Activated T-cell treated with anti-CD3 and anti-CD28 coated beads, Interleukin-2, amount 50 U/mL, for 4 hours (primary cell): Measurements from ENCODE around the gene PPP1R3F. TPM values are rescaled to one million over a fixed set of nuclear protein-coding genes. Genes with fewer than 3 reads are reported as not detected.

Experiments
- ATAC-seq, 2 donors: fragments of 200-7000 bp; cut with Tn5 transposase; one replicate each; pipeline ENCODE4 v1.10.0; 2021
- DNase-seq: peaks from one replicate; pipeline ENCODE4 v3.0.0-alpha.2; 2020
- H3K27me3 Mint-ChIP-seq: one replicate; pipeline ENCODE4 v1.8.0; 2021; ENCODE audit warnings: low read depth, mixed read lengths
- H3K36me3 Mint-ChIP-seq: one replicate; pipeline ENCODE4 v1.8.0; 2022; ENCODE audit warnings: mixed read lengths; ENCODE audit not compliant: insufficient read depth
- H3K4me1 Mint-ChIP-seq: one replicate; pipeline ENCODE4 v1.8.0; 2021; ENCODE audit warnings: low read depth, mixed read lengths
- H3K4me3 Mint-ChIP-seq: one replicate; pipeline ENCODE4 v1.8.0; 2021; ENCODE audit warnings: mild to moderate bottlenecking, moderate library complexity, mixed read lengths
- H3K9me3 Mint-ChIP-seq: one replicate; pipeline ENCODE4 v1.8.0; 2021; ENCODE audit warnings: mixed read lengths
- total RNA-seq, 3 donors: library from RNA; stranded (reverse); gene quantifications; one replicate each; pipeline ENCODE4 v1.2.1, GENCODE V29; 2021

Gene PPP1R3F
- total RNA-seq, 3 donors from 2014 or later, result 2.4 to 3.4 (median 3.1) TPM

GRCh38 chrX:49242545-49243066, 27.0 kb upstream of the PPP1R3F start:
- no peaks in the 10 kb centered on the region for H3K27me3 Mint-ChIP-seq
- H3K4me3 Mint-ChIP-seq, result no peak overlapping the region
- H3K36me3 Mint-ChIP-seq, result peaks cover 5% of the 10 kb centered on the region
- no peak for ATAC-seq
- DNase-seq, result no peak
- H3K9me3 Mint-ChIP-seq, result no peaks in the 10 kb centered on the region
- H3K4me1 Mint-ChIP-seq, result peaks cover 10% of the 10 kb centered on the region

GRCh38 chrX:49243166-49243565, 26.4 kb upstream of the PPP1R3F start:
- H3K9me3 Mint-ChIP-seq, result no peaks in the 10 kb centered on the region
- peaks cover 10% of the 10 kb centered on the region for H3K4me1 Mint-ChIP-seq
- DNase-seq (no peak), ATAC-seq (no peak)
- H3K27me3 Mint-ChIP-seq, result no peaks in the 10 kb centered on the region
- no peak overlapping the region for H3K4me3 Mint-ChIP-seq
- peaks cover 5% of the 10 kb centered on the region for H3K36me3 Mint-ChIP-seq

DNA sequence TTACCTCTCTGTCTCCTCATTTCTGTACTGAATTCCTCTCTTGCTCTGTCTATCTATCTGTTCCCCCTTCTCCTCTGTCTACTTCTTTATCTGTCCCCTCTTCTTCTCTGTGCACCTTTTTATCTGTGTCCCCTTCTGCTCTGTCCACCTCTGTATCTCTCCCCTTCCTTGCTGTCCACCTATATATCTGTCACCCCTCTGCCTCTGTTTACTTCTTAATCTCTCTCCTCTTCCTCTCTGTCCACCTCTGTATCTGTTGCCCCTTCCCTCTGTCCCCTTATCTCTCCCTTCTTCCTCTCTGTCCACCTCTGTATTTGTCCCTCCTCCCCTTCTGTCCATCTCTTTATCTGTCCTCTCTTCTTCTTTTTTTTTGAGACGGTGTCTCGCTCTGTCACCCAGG, 25.4 kb upstream of the PPP1R3F start:
- Mint-ChIP-seq H3K36me3 (peaks cover 5% of the 10 kb centered on the region), H3K9me3 (no peaks in the 10 kb centered on the region), H3K4me3 (no peak overlapping the region), H3K4me1 (peaks cover 6% of the 10 kb centered on the region), H3K27me3 (no peaks in the 10 kb centered on the region)
- DNase-seq (no peak), ATAC-seq (no peak)

DNA sequence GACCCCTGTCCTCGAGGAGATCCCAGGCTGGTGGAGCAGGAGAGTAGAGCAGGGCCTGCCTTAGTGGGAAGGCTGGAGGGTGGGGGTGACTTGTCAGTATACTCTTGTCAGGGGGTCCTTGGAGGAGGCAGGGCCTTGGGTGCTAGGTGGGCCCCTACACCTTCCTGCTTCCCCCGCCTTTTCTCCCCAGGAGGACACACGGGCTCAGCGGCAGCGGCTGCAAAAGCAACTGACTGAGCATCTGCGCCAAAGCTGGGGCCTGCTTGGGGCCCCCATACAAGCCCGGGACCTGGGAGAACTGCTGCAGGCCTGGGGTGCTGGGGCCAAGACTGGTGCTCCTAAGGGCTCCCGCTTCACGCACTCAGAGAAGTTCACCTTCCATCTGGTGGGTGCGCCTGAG, 23.1 kb upstream of the PPP1R3F start:
- DNase-seq, result no peak

GRCh38 chrX:49247346-49247745, 22.2 kb upstream of the PPP1R3F start:
- Mint-ChIP-seq H3K4me3 (no peak overlapping the region), H3K27me3 (no peaks in the 10 kb centered on the region), H3K9me3 (no peaks in the 10 kb centered on the region), H3K4me1 (peaks cover 4% of the 10 kb centered on the region), H3K36me3 (peaks cover 10% of the 10 kb centered on the region)
- ATAC-seq, result no peak
- no peak for DNase-seq

More for the DNA sequence above, 23.1 kb upstream of the PPP1R3F start:
- no peaks in the 10 kb centered on the region for H3K9me3 Mint-ChIP-seq
- H3K27me3 Mint-ChIP-seq, result no peaks in the 10 kb centered on the region
- H3K4me3 Mint-ChIP-seq, result no peak overlapping the region
- no peak for ATAC-seq
- H3K4me1 Mint-ChIP-seq, result peaks cover 4% of the 10 kb centered on the region
- peaks cover 10% of the 10 kb centered on the region for H3K36me3 Mint-ChIP-seq

- Mint-ChIP-seq H3K9me3 (no peaks in the 10 kb centered on the region), H3K27me3 (no peaks in the 10 kb centered on the region), H3K4me1 (peaks cover 4% of the 10 kb centered on the region), H3K36me3 (peaks cover 10% of the 10 kb centered on the region), H3K4me3 (no peak overlapping the region)
- DNase-seq (no peak), ATAC-seq (no peak)
Observed at GRCh38 chrX:49247916-49248811, 21.4 kb upstream of the PPP1R3F start.

DNA sequence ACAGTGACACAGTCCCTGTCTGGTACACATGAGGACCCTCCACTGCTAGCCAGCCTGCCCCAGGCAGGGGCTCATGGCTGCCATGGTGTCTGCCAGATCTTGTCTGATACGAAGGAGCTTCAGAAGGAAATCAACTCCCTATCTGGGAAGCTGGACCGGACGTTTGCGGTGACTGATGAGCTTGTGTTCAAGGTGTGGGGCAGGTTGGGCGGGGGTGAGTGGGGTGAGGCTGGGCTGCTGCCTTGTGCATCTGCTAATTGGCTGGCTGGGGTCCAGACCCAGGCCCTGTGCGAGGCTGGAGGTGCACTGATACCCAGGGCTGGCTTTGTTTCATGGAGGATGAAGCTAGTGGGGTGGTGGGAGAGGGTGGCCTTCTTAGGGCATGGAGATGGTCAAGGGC, 20.5 kb upstream of the PPP1R3F start:
- Mint-ChIP-seq H3K9me3 (no peaks in the 10 kb centered on the region), H3K27me3 (no peaks in the 10 kb centered on the region), H3K4me1 (peaks cover 4% of the 10 kb centered on the region), H3K4me3 (no peak overlapping the region), H3K36me3 (peaks cover 8% of the 10 kb centered on the region)
- ATAC-seq, result no peak
- DNase-seq, result no peak

- H3K36me3 Mint-ChIP-seq, result peaks cover 7% of the 10 kb centered on the region
- no peaks in the 10 kb centered on the region for H3K27me3 Mint-ChIP-seq
- H3K4me1 Mint-ChIP-seq, result peaks cover 4% of the 10 kb centered on the region
Observed at GRCh38 chrX:49249616-49250015, 20.0 kb upstream of the PPP1R3F start.

GRCh38 chrX:49250066-49250465, 19.5 kb upstream of the PPP1R3F start:
- Mint-ChIP-seq H3K4me3 (no peak overlapping the region), H3K9me3 (no peaks in the 10 kb centered on the region), H3K27me3 (no peaks in the 10 kb centered on the region), H3K4me1 (peaks cover 4% of the 10 kb centered on the region), H3K36me3 (peaks cover 7% of the 10 kb centered on the region)
- ATAC-seq, result no peak
- no peak for DNase-seq

More at GRCh38 chrX:49249616-49250015, 20.0 kb upstream of the PPP1R3F start:
- H3K9me3 Mint-ChIP-seq, result no peaks in the 10 kb centered on the region
- no peak overlapping the region for H3K4me3 Mint-ChIP-seq
- ATAC-seq, result no peak
- no peak for DNase-seq

DNA sequence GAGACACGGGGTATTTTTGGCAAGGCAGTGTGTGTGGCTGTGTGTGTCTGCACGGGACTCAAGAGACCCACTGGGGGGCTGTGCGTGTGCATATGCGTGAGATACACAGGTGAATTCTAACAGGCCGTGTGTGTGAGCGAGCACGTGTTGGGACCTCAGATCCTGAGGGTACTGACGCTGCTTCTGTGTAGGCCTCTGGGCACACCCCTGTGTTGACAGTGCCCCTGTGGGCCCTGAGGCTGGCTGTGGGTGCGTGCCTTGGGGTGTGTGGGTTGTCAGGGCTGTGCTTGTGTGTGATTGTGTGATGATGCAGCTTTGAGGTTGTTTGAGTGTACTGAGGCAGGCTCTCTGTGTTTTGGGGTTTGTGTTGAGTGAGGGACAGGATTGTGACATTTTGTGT, 19.0 kb upstream of the PPP1R3F start:
- Mint-ChIP-seq H3K9me3 (no peaks in the 10 kb centered on the region), H3K4me3 (no peak overlapping the region), H3K27me3 (no peaks in the 10 kb centered on the region), H3K36me3 (peaks cover 7% of the 10 kb centered on the region), H3K4me1 (peaks cover 4% of the 10 kb centered on the region)
- ATAC-seq (no peak), DNase-seq (no peak)

- H3K4me3 Mint-ChIP-seq, result no peak overlapping the region
- H3K4me1 Mint-ChIP-seq, result peaks cover 4% of the 10 kb centered on the region
- H3K36me3 Mint-ChIP-seq, result peaks cover 5% of the 10 kb centered on the region
- DNase-seq (no peak), ATAC-seq (no peak)
- H3K9me3 Mint-ChIP-seq, result no peaks in the 10 kb centered on the region
- no peaks in the 10 kb centered on the region for H3K27me3 Mint-ChIP-seq
Observed at GRCh38 chrX:49251325-49251724, 18.3 kb upstream of the PPP1R3F start.

DNA sequence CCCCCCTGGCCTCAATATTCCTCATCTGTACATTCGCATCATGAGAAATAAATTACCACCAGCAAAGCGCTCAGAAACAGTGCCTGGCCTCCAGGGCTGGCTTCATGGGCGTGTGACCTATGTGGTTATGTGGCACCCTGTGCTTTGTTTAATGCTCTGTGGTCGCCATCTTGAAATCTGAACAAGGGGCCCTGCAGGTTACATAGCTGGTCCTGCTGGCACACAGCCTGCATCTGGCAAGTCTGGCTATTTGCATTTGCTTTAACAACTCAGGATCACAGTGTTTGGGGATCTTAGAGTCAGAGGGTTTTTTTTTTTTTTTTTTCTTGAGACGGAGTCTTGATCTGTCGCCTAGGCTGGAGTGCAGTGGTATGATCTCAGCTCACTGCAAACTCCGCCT, 15.0 kb upstream of the PPP1R3F start:
- no peaks in the 10 kb centered on the region for H3K9me3 Mint-ChIP-seq
- peaks cover 5% of the 10 kb centered on the region for H3K36me3 Mint-ChIP-seq
- peaks cover 26% of the 10 kb centered on the region for H3K4me1 Mint-ChIP-seq
- H3K4me3 Mint-ChIP-seq, result no peak overlapping the region
- no peak for DNase-seq
- no peak for ATAC-seq
- H3K27me3 Mint-ChIP-seq, result no peaks in the 10 kb centered on the region

DNA sequence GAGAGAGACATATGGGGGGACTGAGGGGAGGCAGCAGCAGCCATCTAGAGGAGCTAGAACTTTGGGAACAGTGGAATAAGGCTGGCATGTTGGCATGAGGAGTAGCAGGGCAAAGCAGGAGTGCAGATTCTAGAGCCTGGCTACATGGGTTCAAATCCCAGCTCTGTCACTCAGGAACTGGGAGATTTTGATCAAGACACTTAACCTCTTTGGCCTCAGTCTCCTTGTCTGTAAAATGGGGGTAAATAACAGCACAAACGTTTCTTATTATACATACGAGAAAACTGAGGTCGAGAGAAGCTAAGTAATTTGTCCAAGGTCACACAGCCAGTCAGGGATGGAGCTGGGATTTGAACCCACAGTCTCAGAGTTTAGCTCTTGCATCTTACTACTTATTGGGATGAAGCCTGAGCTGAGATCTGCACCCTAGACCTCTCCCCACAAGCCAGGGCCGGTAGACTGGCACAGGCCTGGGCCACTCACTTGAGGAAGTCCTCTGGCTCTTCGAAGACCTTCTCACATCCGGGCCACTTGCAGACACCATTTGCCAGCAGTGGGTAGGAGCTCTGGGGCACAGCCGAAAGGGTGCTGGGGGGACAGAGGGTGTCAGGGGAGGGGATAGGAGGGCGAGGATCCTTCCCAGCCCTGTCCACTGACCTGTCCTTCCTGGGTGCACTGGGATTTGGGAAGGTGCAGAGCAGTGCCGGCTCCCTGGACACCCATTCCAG, 13.2 kb upstream of the PPP1R3F start:
- no peak overlapping the region for H3K4me3 Mint-ChIP-seq
- ATAC-seq, result no peak
- H3K9me3 Mint-ChIP-seq, result no peaks in the 10 kb centered on the region
- peaks cover 27% of the 10 kb centered on the region for H3K4me1 Mint-ChIP-seq
- no peaks in the 10 kb centered on the region for H3K27me3 Mint-ChIP-seq
- no peaks in the 10 kb centered on the region for H3K36me3 Mint-ChIP-seq
- no peak for DNase-seq

- ATAC-seq (no peak), DNase-seq (no peak)
- Mint-ChIP-seq H3K4me3 (no peak overlapping the region), H3K4me1 (peaks cover 30% of the 10 kb centered on the region), H3K9me3 (no peaks in the 10 kb centered on the region), H3K36me3 (no peaks in the 10 kb centered on the region), H3K27me3 (no peaks in the 10 kb centered on the region)
Observed at GRCh38 chrX:49257074-49257790, 12.4 kb upstream of the PPP1R3F start.
